Measurements from ENCODE around the gene GLG1. TPM values are rescaled to one million over a fixed set of nuclear protein-coding genes. Genes with fewer than 3 reads are reported as not detected.

GLG1 gene
- polyA plus RNA-seq, 2 of the 4 experiments (the other 2 are of a cell fraction): 51.9 to 90.6 TPM

GRCh38 chr16:74468807-74469525 is 137.9 kb downstream of the GLG1 start (continued):
- no peak for TF ChIP-seq REST (IDR thresholded peaks at IDR 0.05)

DNA sequence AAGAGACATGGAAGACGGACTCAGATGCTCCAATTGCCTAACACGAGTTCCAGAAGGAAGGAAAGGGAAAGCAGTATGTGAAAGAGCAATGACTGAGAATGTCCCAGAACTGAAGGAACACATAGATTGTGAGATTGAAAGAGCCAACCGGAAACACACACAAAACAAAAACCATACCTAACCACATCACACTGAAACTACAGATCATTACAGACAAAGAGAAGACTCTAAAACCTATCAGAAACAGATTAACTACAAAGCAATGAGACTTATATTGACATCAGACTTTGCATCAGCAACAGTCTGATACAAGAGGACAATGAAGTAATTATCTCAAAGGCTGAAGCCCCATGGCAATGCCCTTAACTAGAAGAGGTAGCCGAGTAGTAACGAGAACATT is 140.0 kb downstream of the GLG1 start:
- no peak overlapping the region for H3K4me3 ChIP-seq
- 90% methylated on average over 5 of the region's 5 CpGs for WGBS (ENCODE audit: missing lambda C conversion rate)
- FAIRE-seq: no peak
- no peak overlapping the region for H3K4me2 ChIP-seq
- ChIA-PET POLR2A (no interaction called here), CTCF (interaction anchor here (0.8 to 1.4 kb wide), 2 partner anchors 9 to 12 kb away, joined by 3 read pairs; no protein-coding TSS in a partner anchor)
- ATAC-seq: no peak
- DNase-seq (ENCODE audit: low read depth in 1 of 2, low spot score in 1 of 2): no peak
- H3K27ac ChIP-seq: no peak overlapping the region
- H3K4me1 ChIP-seq: no peaks in the 10 kb centered on the region
- TF ChIP-seq TP53 (CRISPR knock-in tag; IDR thresholded peaks at IDR 0.05) (no peak), SREBF2 (IDR thresholded peaks at IDR 0.05) (no peak), RAD21 (conservative IDR thresholded peaks at IDR 0.05 in 1 of 2, IDR thresholded peaks at IDR 0.05 in 1 of 2) (no peak), CHD4 (IDR thresholded peaks at IDR 0.05; ENCODE audit: borderline replicate concordance) (no peak), RARB (CRISPR knock-in tag; IDR thresholded peaks at IDR 0.05) (no peak), NFE2L2 (conservative IDR thresholded peaks at IDR 0.05; ENCODE audit: low read length) (no peak), USF2 (IDR thresholded peaks at IDR 0.05) (no peak), ZSCAN20 (CRISPR knock-in tag; IDR thresholded peaks at IDR 0.05) (no peak), EHF (CRISPR knock-in tag; IDR thresholded peaks at IDR 0.05) (no peak), FOSB (CRISPR knock-in tag; IDR thresholded peaks at IDR 0.05) (no peak), JUNB (IDR thresholded peaks at IDR 0.05) (no peak)
- no peaks in the 10 kb centered on the region for H3K9me3 ChIP-seq

DNA sequence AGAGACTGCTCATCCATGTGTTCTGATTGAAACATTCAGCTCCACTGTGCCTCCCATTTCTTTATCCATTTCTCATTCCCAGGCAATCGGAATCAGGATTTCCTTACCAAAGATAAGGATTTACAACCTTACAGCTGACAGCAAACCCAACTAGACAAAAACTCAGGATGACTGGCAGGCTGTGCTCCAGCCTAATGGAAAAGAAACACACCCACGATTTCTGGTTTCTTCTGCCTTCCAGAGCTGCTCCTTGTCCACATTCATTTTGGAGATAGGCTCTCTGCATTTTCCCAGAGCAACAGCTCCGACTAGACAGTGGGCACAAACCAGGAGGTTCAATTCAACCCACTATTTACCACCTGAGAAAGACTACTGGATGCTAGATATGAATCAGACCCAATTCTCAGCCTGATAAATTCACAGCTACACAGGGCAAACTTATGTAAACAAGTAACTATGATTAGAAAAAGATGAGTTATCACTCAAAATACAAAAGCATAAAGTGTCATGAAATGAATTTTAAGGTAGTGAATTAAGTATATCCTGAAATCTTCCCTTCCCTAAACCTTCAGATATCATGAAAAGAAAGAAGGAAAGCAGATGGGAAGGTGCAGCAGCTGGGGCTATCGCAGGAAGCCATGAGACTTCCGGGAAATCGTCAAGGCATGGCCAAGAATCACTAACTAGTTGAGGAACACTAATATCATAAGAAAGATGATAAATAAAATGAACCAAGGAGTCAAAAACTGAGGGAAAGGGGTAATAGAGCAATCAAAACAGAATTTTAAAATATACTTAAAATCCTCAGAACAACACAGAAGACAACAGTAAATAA is 140.8 kb downstream of the GLG1 start:
- ChIA-PET POLR2A (no interaction called here), CTCF (interaction anchor here (1.0 to 1.6 kb wide), 2 partner anchors 14 to 157 kb away, joined by 3 to 5 read pairs; no protein-coding TSS in a partner anchor)
- no peak overlapping the region for H3K4me2 ChIP-seq
- H3K4me3 ChIP-seq: no peak overlapping the region
- H3K27ac ChIP-seq: no peak overlapping the region
- no peak for DNase-seq (ENCODE audit: low read depth in 1 of 2, low spot score in 1 of 2)
- no peaks in the 10 kb centered on the region for H3K9me3 ChIP-seq
- ATAC-seq: no peak
- WGBS (ENCODE audit: missing lambda C conversion rate): 74% methylated on average over 6 of the region's 6 CpGs
- no peaks in the 10 kb centered on the region for H3K4me1 ChIP-seq
- FAIRE-seq: no peak
- TF ChIP-seq E2F6 (IDR thresholded peaks at IDR 0.05; ENCODE audit: borderline replicate concordance, low read depth) (no peak), HOXB5 (CRISPR knock-in tag; IDR thresholded peaks at IDR 0.05) (no peak), CBX2 (IDR thresholded peaks at IDR 0.05; ENCODE audit: borderline replicate concordance, low read depth) (no peak), POLR2AphosphoS2 (conservative IDR thresholded peaks at IDR 0.05; ENCODE audit: low read length) (no peak), EP300 (IDR thresholded peaks at IDR 0.05) (no peak), CTCF (IDR thresholded peaks at IDR 0.05) (no peak), ZC3H11A (IDR thresholded peaks at IDR 0.05) (no peak), EHMT2 (IDR thresholded peaks at IDR 0.05; ENCODE audit: low read depth) (no peak), BHLHE40 (IDR thresholded peaks at IDR 0.05; ENCODE audit: low read depth, low read length) (no peak), ATOH8 (CRISPR knock-in tag; IDR thresholded peaks at IDR 0.05; ENCODE audit: low read depth) (no peak), RFX5 (IDR thresholded peaks at IDR 0.05) (no peak), MAZ (IDR thresholded peaks at IDR 0.05; ENCODE audit: borderline replicate concordance, low read depth, low read length) (no peak)
- TF ChIP-seq, protein P1, sequence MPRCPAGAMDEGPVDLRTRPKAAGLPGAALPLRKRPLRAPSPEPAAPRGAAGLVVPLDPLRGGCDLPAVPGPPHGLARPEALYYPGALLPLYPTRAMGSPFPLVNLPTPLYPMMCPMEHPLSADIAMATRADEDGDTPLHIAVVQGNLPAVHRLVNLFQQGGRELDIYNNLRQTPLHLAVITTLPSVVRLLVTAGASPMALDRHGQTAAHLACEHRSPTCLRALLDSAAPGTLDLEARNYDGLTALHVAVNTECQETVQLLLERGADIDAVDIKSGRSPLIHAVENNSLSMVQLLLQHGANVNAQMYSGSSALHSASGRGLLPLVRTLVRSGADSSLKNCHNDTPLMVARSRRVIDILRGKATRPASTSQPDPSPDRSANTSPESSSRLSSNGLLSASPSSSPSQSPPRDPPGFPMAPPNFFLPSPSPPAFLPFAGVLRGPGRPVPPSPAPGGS (IDR thresholded peaks at IDR 0.05): no peak

Measured in A549 (cell line).